HK-2 (cell line): Measurements from ENCODE around the gene SCAF1.

Experiments used
- DNase-seq: peaks from one replicate; pipeline ENCODE4 v3.0.0-alpha.2; 2018; ENCODE audit not compliant: unreplicated experiment

SCAF1 gene

GRCh38 chr19:49641688-49642491 is at the start of gene SCAF1:
Gene SCAF1 (plus strand): TSS chr19:49642209. CDS start chr19:49645027, 2,818 bp downstream.
- DNase-seq, result peak; percentile 99

- no peak for DNase-seq
Observed at GRCh38 chr19:49592486-49593232, 49.4 kb upstream of the SCAF1 start.

- no peak for DNase-seq
Observed at GRCh38 chr19:49593233-49594113, 48.5 kb upstream of the SCAF1 start.

- DNase-seq, result no peak
Observed at GRCh38 chr19:49594157-49594992, 47.6 kb upstream of the SCAF1 start.

- DNase-seq, result no peak
Observed at GRCh38 chr19:49594993-49595818, 46.8 kb upstream of the SCAF1 start.

- no peak for DNase-seq
Observed at GRCh38 chr19:49595819-49596404, 46.1 kb upstream of the SCAF1 start.

GRCh38 chr19:49596407-49596806 is 45.6 kb upstream of the SCAF1 start:
- DNase-seq, result no peak

- DNase-seq, result no peak
Observed at GRCh38 chr19:49596954-49597702, 44.9 kb upstream of the SCAF1 start.

- DNase-seq, result no peak
Observed at GRCh38 chr19:49597703-49597974, 44.4 kb upstream of the SCAF1 start.

- DNase-seq, result no peak
Observed at GRCh38 chr19:49599378-49600295, 42.4 kb upstream of the SCAF1 start.

GRCh38 chr19:49601482-49602038 is 40.4 kb upstream of the SCAF1 start:
- no peak for DNase-seq

GRCh38 chr19:49602806-49603205 is 39.2 kb upstream of the SCAF1 start:
- no peak for DNase-seq

GRCh38 chr19:49605605-49606004 is 36.4 kb upstream of the SCAF1 start:
- DNase-seq, result no peak

GRCh38 chr19:49609499-49610092 is 32.4 kb upstream of the SCAF1 start:
- DNase-seq, result no peak

- no peak for DNase-seq
Observed at GRCh38 chr19:49613374-49613773, 28.6 kb upstream of the SCAF1 start.

GRCh38 chr19:49614096-49614833 is 27.7 kb upstream of the SCAF1 start:
- peak; percentile 35 for DNase-seq

GRCh38 chr19:49615861-49616260 is 26.1 kb upstream of the SCAF1 start:
- DNase-seq, result no peak
